GM19025 (cell line): Measurements from ENCODE around the gene SPTA1.

Experiments
- ATAC-seq: cut with Tn5 transposase; IDR thresholded peaks from one replicate; pipeline ENCODE4 v1.9.1; 2021; ENCODE audit warnings: mild to moderate bottlenecking, low read depth, moderate library complexity; ENCODE audit not compliant: unreplicated experiment

Gene SPTA1

GRCh38 chr1:158579733-158580132 is 106.8 kb downstream of the SPTA1 start, which contains the start of gene OR10X1:
Gene OR10X1, minus strand, starts transcription at chr1:158579899. Its CDS starts 0 bp downstream, at chr1:158579899.
- ATAC-seq: no peak

- no peak for ATAC-seq
Observed at GRCh38 chr1:158577561-158577960, 109.0 kb downstream of the SPTA1 start.

GRCh38 chr1:158572226-158572625 is 114.3 kb downstream of the SPTA1 start:
- ATAC-seq: no peak

- no peak for ATAC-seq
Observed at GRCh38 chr1:158570480-158570879, 116.0 kb downstream of the SPTA1 start, which contains the start of gene OR6P1. Gene OR6P1, minus strand, starts transcription at chr1:158570580. Its CDS starts 6,976 bp downstream, at chr1:158563604.

- no peak for ATAC-seq
Observed at GRCh38 chr1:158564608-158565007, 121.9 kb downstream of the SPTA1 start.

GRCh38 chr1:158563853-158564252 is 122.7 kb downstream of the SPTA1 start:
- ATAC-seq: no peak
